Chondrocyte (in vitro differentiated cells): ENCODE data around the gene NKX2-4. TPM values are rescaled to one million over a fixed set of nuclear protein-coding genes. Genes with fewer than 3 reads are reported as not detected.

ENCODE experiments used
- DNase-seq: peaks from one replicate; pipeline ENCODE4 v3.0.0; 2021; ENCODE audit warnings: mixed read lengths, low spot score
- H3K27ac Mint-ChIP-seq: one replicate; pipeline ENCODE4 v1.8.0; 2021; ENCODE audit warnings: mild to moderate bottlenecking, moderate library complexity, mixed read lengths; ENCODE audit not compliant: unreplicated experiment
- H3K27me3 Mint-ChIP-seq: 2 replicates; pipeline ENCODE4 v1.8.0; 2021; ENCODE audit warnings: low read depth, mixed read lengths
- H3K36me3 Mint-ChIP-seq: 2 replicates; pipeline ENCODE4 v1.8.0; 2021; ENCODE audit warnings: low read depth, mixed read lengths
- H3K4me1 Mint-ChIP-seq: 2 replicates; pipeline ENCODE4 v1.8.0; 2021; ENCODE audit warnings: low read depth, mild to moderate bottlenecking, mixed read lengths
- H3K4me3 Mint-ChIP-seq: one replicate; pipeline ENCODE4 v1.8.0; 2021; ENCODE audit warnings: mild to moderate bottlenecking, moderate library complexity, mixed read lengths; ENCODE audit not compliant: unreplicated experiment
- H3K9me3 Mint-ChIP-seq: 2 replicates; pipeline ENCODE4 v1.8.0; 2021; ENCODE audit warnings: low read depth, mixed read lengths
- long read RNA-seq: library from polyadenylated mRNA; stranded (forward); transcript quantifications from one replicate; pipeline ENCODE4 v2.0.0, GENCODE V29; 2021
- total RNA-seq: library from RNA; stranded (reverse); gene quantifications from 3 replicates; pipeline ENCODE4 v1.2.1, GENCODE V29; 2021
- TF ChIP-seq, protein P1 (sequence below): fragments of 200-600 bp; sonication (generic); IDR thresholded peaks from 2 replicates; pipeline ENCODE4 v1.5.0; 2021; ENCODE audit warnings: antibody characterized with exemption, mild to moderate bottlenecking, moderate library complexity

The NKX2-4 gene
- not detected in 3 replicates for total RNA-seq
- long read RNA-seq = 0 reads

GRCh38 chr20:21397341-21398108 lies at the start of gene NKX2-4:
Gene NKX2-4, minus strand, starts transcription at chr20:21397526. Its CDS starts 127 bp downstream, at chr20:21397399.
- TF ChIP-seq, protein P1, sequence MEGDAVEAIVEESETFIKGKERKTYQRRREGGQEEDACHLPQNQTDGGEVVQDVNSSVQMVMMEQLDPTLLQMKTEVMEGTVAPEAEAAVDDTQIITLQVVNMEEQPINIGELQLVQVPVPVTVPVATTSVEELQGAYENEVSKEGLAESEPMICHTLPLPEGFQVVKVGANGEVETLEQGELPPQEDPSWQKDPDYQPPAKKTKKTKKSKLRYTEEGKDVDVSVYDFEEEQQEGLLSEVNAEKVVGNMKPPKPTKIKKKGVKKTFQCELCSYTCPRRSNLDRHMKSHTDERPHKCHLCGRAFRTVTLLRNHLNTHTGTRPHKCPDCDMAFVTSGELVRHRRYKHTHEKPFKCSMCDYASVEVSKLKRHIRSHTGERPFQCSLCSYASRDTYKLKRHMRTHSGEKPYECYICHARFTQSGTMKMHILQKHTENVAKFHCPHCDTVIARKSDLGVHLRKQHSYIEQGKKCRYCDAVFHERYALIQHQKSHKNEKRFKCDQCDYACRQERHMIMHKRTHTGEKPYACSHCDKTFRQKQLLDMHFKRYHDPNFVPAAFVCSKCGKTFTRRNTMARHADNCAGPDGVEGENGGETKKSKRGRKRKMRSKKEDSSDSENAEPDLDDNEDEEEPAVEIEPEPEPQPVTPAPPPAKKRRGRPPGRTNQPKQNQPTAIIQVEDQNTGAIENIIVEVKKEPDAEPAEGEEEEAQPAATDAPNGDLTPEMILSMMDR = no peak
- no peak within 1 kb of the TSS for H3K27ac Mint-ChIP-seq

DNA sequence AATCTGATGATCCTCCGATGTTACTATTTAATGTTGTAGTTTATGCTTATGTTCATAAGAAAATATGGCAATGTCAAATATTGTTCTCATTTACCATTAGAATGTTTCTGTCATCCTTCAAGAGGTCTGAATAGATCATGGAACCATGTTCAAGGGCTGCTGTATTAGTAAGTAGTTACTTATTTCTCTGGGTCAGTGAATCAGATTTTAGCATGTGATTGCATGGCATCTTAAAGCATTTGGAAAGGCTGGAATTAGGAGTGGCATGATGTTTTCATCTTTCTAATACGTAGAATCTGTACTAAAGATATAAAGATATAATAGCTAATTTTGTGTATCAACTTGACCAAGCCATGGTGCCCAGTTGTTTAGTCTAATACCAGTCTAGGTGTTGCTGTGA lies 40.5 kb upstream of the NKX2-4 start:
- H3K9me3 Mint-ChIP-seq = no peaks in the 10 kb centered on the region
- peaks cover 14% of the 10 kb centered on the region for H3K27me3 Mint-ChIP-seq
- H3K36me3 Mint-ChIP-seq = no peaks in the 10 kb centered on the region
- H3K4me3 Mint-ChIP-seq = no peak overlapping the region
- DNase-seq = no peak
- peaks cover 22% of the 10 kb centered on the region for H3K4me1 Mint-ChIP-seq
- H3K27ac Mint-ChIP-seq = no peak overlapping the region
- TF ChIP-seq, protein P1 = no peak

More at GRCh38 chr20:21397341-21398108, at the start of gene NKX2-4:
- no peak for DNase-seq
- Mint-ChIP-seq H3K36me3 (peaks cover 2% of the 10 kb centered on the region), H3K4me1 (peaks cover 5% of the 10 kb centered on the region), H3K9me3 (no peaks in the 10 kb centered on the region), H3K4me3 (no peak within 1 kb of the TSS), H3K27me3 (peaks cover 73% of the 10 kb centered on the region)

DNA sequence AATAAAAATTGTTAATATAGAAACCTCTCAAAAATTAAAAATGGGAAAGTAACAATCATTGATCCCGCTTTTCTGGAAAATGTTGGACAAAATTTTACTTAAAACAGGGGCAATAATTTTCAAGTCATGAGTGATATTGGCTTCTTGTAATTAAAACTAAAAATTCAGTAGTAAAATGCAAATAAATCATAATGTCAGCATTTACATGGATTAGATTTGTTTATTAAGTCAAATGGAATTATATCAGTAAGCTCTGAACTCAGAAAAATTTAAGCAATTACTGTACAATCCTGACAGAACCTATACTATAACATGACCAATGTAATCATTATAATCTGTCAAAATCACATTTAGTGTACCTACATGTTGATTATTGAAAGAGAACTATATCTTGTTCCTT lies 39.9 kb upstream of the NKX2-4 start:
- Mint-ChIP-seq H3K4me1 (peaks cover 22% of the 10 kb centered on the region), H3K9me3 (no peaks in the 10 kb centered on the region), H3K4me3 (peak overlapping the region; percentile 4), H3K27me3 (peaks cover 12% of the 10 kb centered on the region), H3K36me3 (no peaks in the 10 kb centered on the region), H3K27ac (peak overlapping the region; percentile 83)
- TF ChIP-seq, protein P1 = no peak
- DNase-seq = no peak

- peaks cover 8% of the 10 kb centered on the region for H3K27me3 Mint-ChIP-seq
- no peaks in the 10 kb centered on the region for H3K9me3 Mint-ChIP-seq
- H3K36me3 Mint-ChIP-seq = no peaks in the 10 kb centered on the region
- TF ChIP-seq, protein P1 = no peak
- H3K27ac Mint-ChIP-seq = peak overlapping the region; percentile 83
- peaks cover 22% of the 10 kb centered on the region for H3K4me1 Mint-ChIP-seq
- DNase-seq = no peak
- H3K4me3 Mint-ChIP-seq = no peak overlapping the region
Observed at GRCh38 chr20:21436205-21436604, 38.9 kb upstream of the NKX2-4 start.

GRCh38 chr20:21435576-21435975 lies 38.2 kb upstream of the NKX2-4 start:
- TF ChIP-seq, protein P1 = no peak

More at GRCh38 chr20:21435576-21435975, 38.2 kb upstream of the NKX2-4 start:
- Mint-ChIP-seq H3K36me3 (no peaks in the 10 kb centered on the region), H3K9me3 (no peaks in the 10 kb centered on the region), H3K27me3 (peaks cover 8% of the 10 kb centered on the region), H3K27ac (peak overlapping the region; percentile 51), H3K4me1 (peaks cover 22% of the 10 kb centered on the region), H3K4me3 (no peak overlapping the region)
- DNase-seq = no peak
